NCI-H748 treated with DMSO at 0.1 percent for 48 hours (cell line): ENCODE data around the gene DUSP9.

Experiments
- DNase-seq: peaks from one replicate; lab custom pipeline; 2025; lab: John Stamatoyannopoulos, UW

DUSP9 gene

DNA sequence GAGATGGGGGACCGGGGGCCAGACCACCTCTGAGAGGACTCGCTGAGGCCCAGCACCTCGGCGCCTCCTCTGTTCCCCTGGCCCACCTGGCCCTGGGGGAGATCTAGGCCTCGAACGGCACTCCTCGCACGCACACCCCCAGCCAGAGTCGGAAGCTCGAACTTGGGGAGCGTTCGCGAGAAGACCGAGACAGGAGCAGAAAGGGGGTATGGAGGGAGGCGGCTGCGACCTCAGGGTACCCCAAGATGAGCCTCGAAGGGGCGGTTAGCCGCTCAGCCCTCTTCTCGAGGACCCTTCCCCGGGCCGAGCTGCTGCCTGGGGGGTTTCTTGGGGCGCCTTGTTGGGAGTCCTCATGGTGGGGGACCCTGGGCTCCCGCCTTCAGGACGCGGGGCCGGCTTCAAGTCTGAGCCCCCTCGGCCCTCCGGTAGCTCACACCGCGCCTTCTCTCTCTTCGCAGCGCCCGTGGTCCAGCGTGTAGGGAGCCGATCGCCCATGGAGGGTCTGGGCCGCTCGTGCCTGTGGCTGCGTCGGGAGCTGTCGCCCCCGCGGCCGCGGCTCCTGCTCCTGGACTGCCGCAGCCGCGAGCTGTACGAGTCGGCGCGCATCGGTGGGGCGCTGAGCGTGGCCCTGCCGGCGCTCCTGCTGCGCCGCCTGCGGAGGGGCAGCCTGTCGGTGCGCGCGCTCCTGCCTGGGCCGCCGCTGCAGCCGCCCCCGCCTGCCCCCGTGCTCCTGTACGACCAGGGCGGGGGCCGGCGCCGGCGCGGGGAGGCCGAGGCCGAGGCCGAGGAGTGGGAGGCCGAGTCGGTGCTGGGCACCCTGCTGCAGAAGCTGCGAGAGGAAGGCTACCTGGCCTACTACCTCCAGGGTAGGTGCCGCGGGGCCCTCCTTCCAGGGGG is 706 bp downstream of the DUSP9 start:
- DNase-seq, result no peak

DNA sequence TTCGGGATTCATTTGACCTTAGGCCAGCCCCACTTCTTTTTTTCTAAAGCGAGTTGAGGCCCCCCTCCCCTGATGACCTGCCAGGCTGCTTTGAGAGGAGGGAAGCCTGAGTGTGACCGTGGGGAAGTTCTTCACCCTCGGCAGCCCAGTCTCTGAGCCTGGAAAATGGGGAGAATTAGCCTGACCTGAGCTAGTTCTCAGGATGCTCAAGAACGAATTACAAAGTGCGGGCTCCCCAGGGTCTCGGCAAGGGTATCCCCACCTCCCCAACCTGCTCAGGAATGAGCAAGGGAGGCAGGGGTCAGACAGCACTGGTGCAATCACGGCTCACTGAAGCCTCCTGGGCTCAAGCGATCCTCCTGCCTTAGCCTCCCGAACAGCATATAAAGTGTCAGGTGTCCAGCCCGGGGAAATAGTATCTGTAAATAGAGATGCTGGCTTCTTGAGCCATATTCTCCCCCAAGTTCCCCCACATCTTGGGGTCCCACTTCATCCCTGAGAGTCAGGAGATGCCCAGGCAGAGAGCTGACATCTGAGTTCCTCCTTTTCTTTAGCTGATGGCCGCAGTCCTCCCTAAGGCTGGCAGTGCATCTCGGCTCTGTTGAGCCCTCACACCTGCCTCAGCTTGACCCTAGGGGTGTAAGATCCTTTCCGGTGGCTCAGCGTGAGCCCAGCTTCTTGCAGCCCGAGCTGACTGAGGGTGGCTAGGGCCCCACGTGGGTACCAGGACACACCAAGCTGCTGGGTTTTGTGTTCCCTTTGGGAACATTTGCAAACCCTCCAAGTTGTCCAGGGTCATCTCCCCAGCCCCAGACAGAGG is 1.6 kb downstream of the DUSP9 start:
- no peak for DNase-seq

DNA sequence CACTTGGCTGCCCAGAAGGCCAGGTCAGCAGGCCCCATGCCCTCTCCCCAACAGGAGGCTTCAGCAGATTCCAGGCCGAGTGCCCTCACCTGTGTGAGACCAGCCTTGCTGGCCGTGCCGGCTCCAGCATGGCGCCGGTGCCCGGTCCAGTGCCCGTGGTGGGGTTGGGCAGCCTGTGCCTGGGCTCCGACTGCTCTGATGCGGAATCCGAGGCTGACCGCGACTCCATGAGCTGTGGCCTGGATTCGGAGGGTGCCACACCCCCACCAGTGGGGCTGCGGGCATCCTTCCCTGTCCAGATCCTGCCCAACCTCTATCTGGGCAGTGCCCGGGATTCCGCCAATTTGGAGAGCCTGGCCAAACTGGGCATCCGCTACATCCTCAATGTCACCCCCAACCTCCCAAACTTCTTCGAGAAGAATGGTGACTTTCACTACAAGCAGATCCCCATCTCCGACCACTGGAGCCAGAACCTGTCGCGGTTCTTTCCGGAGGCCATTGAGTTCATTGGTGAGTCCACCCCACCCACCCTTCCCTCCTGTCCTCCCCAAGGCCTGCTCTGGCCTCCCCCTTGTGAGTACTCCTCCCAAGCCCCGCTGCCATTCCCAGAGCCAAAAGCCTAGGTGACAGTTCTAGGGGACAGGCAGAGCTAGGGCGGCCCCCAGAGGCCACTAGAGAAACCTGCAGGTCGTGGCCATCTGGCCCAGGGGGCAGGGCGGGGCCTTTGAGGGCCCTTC is 2.3 kb downstream of the DUSP9 start:
- DNase-seq, result peak; percentile 16

DNA sequence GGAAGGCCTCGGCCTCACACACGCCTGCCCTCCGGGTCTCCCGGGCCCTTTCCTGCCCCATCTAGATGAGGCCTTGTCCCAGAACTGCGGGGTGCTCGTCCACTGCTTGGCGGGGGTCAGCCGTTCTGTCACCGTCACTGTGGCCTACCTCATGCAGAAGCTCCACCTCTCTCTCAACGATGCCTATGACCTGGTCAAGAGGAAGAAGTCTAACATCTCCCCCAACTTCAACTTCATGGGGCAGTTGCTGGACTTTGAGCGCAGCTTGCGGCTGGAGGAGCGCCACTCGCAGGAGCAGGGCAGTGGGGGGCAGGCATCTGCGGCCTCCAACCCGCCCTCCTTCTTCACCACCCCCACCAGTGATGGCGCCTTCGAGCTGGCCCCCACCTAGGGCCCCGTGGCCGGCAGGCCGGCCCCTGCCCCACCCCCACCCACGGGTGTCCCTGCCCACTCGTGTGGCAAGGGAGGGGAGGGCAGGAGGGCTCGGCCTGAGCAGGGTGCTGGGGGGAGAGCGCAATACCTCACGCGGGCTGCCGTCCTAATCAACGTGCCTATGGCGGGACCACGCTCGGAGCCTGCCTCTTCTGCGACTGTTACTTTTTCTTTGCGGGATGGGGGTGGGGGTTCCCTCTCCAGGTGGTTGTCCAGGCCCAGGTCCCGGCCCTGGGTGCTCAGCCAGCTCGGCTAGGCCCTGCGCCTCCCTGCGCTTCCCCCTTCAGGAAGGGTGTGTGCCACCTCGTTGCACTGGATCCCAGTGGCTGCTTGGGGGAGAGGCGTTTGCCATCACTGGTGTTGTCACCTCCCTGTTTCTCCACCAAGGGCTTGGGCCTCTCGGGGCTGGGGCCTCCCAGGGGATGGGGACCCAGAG is 3.1 kb downstream of the DUSP9 start:
- DNase-seq, result no peak

DNA sequence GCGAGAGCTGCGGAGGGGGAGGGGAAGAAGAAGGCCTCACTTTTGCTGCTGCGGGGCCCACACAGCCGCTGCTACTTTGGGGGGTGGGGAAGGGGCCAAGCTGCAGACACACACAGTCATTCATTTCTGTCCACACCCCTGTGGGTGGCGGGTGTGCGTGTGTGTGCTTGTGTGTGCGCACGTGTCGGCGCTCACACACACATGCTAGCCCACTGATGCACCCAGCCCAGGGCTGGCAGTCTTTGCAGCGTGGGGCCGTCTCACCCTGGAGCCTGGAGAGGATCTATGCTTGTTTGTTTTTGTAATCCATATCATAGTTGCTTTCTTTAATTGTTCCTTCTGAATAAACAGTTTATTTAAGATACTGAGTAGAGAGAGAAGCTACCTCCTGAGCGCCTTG is 4.0 kb downstream of the DUSP9 start:
- DNase-seq, result no peak

GRCh38 chrX:153651540-153652079 is 4.6 kb downstream of the DUSP9 start:
- no peak for DNase-seq

DNA sequence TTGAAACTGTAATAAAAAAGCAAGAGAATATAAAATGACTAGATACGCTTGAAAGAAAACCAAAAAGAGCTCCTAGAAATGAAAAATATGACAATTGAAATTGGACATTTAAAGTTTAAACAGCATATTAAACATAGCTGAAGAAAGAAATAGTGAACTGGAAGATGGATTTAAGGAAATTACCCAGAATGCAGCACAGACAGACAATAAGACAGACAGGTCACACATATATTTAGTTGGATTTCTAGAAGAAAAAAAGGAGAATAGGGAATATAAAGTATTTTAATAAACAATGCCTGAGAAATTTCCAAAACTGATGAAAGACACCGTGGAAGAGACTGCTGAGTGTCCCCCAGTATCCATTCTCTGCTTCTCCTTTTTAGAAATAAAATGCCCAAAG is 6.6 kb downstream of the DUSP9 start:
- DNase-seq, result no peak

DNA sequence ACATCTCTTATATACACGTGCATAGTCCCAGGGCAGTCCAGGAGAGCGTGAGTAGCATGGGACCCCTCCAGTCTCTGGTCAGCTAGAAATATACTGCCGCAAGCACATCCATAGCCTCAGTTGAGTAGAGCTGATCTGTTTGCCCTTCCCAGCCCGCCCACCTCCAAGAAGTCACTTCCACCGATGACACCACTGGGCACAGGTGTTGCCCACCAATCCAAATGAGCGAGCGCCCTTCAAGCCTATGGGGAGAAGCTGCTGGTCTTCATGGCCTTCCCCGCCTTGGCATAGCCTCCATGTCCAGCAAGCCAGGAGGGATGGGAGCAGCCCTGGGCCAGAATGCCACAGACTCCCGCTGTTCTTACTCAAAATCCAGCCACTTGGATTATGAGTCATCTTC is 10.2 kb downstream of the DUSP9 start:
- no peak for DNase-seq

GRCh38 chrX:153659268-153659667 is 12.3 kb downstream of the DUSP9 start:
- no peak for DNase-seq

DNA sequence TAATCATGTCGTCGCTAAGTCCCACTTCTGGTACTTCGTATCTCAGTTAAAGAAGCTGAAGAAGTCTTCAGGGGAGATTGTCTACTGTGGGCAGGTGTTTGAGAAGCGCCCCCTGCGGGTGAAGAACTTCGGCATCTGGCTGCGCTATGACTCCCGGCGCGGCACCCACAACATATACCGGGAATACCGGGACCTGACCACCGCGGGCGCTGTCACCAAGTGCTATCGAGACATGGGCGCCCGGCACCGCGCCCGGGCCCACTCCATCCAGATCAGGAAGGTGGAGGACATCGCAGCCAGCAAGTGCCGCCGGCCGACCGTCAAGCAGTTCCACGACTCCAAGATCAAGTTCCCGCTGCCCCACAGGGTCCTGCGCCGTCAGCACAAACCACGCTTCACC is 15.3 kb downstream of the DUSP9 start:
- no peak for DNase-seq

DNA sequence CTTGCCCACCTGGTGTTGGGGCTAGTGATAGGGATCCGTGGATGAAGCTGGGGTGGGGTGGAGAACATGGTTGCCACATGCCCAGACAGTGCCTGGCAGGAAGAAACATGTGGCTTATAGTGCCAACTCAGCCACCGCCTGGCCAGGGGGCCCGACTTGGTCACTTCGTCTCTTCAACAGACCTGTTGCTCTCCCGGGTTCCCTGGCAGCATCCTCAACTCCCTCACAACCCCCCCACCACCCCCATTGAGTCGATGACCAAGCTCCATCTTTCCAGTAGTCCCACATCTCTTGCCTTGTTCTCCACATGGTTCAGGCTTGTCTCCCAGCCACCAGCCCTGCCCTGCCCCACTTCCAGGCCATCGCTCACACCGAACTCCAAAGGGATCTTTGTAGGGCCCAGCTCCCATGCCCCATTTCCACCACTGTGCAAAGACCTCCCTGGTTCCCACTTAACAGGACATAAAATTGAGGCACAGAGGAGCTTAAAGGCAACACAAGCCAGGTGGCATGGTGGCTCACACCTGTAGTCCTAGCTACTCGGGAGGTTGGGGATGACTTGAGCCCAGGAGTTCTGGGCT is 18.8 kb downstream of the DUSP9 start:
- DNase-seq, result no peak

DNA sequence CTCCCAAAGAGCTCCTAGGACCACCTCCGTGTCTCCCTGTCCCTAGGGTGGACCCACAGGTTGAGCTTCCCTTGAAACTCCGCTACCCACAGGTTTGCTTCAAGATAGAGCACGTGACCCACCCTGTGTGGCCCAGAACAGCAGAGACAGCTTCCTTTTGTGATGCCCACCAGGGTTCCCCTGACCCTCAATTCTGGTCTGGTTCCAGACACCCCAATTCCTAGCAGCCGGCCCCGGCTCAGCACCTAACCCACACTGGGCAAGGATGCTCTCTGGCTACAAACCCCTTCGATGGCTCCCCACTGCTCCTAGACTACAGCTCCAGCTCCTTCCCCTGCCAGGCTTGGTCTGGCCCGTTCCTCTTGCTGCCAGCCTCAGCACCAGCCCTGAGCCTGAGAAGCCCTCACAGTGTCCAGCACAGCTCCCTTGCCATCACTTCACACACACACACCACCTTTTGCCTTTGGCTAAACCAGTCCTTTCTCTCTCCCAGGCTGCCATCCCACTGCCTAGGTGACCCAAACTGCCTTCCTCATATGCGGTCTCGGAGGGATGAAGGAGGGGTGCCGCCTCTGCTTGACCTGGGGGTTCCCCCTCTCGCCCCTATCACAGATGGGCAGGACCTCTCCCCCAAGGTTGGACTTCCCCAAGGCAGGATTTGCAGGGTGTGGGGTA is 20.4 kb downstream of the DUSP9 start:
- DNase-seq, result no peak

DNA sequence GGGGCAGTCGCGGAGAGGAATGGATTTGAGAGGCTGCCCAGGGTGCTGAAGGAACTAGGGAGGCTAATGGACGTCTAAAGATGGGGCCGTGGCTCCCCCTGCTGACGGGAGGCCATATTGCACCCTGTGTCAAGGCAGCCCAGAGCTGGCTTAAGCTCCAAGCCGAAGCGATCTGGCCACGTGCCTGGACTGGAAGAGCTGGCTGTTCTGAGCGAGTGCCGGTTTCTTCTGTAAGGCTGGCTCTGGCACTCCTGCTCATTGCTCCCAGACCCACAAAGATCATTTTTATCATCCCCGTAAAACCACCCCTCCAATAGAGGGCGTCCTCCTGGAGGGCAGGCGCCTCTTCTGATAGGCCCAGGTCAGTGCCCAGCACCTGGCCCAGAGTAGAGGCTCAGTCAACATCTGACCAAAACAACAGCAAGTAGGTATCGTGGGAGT is 21.0 kb downstream of the DUSP9 start:
- peak; percentile 52 for DNase-seq

DNA sequence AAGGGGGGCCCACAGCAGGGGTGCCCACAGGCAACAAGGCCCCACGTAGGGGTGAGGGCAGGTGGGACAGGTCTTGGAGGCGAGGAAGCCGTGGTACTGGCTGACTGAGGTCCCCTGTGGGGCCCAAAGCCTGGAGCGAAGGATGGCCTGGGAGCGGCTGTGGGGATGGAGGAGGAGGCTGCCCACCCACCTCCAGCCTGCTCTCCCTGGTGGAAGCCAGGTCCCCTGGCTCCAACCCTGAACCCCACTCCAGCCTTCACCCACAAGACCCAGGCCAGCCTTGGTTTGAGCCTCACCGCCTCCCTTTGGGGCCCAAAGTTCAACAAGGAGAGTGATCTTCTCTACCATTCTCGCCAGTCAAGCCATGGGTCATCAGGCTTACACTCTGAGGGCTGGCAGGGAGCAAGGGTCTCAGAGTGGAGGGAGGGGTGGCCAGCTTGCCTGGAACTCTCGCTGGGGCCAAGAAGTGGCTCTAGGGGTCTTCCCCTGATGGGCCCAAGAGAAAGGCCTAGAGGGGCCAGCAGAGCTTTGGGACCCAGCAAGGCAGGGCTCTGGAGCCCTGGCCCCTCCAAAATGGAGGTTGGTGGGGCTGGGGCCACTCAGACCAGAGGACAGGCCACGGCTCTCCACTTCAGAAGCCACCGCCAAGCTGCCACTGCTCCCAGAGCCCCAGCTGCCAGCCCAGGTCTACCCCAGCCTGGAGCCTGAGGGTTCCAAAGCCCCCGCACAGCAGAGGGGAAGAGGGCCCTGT is 21.6 kb downstream of the DUSP9 start:
- no peak for DNase-seq

DNA sequence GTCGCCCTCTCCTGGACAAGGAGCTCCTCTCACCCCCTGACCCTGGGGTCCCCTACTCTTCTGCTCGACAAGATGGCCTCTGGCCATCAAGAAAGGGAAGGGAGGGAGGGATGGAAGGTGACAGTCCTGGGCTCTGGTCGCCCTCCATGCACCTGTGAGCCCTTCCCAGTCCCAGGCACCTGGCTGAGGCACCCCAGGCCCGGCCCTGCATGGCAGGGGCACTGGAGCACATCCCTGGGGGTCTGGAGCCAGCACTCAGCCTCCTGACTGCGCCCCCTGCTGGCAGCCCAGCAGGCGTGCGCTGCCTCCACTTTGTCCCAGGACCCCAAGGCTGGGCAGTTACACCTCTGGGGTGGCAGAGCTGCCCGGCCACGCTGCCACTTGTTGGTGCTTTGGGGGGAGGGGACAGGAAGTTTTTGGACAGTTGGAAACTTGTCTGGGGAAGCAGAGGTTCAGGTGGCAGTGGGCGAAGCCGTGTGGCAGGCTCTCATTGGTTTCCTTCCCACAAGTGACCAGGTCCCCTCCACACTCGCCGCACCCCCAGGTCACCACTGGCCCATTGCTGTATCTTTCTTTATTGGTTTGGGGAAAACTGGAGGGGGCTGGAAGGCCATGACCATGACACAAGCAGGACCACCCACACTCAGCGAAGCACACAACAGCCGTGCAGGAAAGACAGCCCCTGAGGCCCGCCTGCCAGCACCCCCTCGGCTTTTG is 22.3 kb downstream of the DUSP9 start:
- DNase-seq, result no peak

GRCh38 chrX:153669901-153670731 is 23.1 kb downstream of the DUSP9 start:
- DNase-seq, result no peak

GRCh38 chrX:153670748-153671588 is 24.0 kb downstream of the DUSP9 start:
- DNase-seq, result no peak
